ENCODE results near the gene ELMO3. TPM values are rescaled to one million over a fixed set of nuclear protein-coding genes. Genes with fewer than 3 reads are reported as not detected.

Gene ELMO3
- total and polyA plus RNA-seq, 2 of the 13 experiments (the other 11 are each of a cell fraction or from before 2014, with no cell fraction given), result 2.6 to 4.0 TPM

DNA sequence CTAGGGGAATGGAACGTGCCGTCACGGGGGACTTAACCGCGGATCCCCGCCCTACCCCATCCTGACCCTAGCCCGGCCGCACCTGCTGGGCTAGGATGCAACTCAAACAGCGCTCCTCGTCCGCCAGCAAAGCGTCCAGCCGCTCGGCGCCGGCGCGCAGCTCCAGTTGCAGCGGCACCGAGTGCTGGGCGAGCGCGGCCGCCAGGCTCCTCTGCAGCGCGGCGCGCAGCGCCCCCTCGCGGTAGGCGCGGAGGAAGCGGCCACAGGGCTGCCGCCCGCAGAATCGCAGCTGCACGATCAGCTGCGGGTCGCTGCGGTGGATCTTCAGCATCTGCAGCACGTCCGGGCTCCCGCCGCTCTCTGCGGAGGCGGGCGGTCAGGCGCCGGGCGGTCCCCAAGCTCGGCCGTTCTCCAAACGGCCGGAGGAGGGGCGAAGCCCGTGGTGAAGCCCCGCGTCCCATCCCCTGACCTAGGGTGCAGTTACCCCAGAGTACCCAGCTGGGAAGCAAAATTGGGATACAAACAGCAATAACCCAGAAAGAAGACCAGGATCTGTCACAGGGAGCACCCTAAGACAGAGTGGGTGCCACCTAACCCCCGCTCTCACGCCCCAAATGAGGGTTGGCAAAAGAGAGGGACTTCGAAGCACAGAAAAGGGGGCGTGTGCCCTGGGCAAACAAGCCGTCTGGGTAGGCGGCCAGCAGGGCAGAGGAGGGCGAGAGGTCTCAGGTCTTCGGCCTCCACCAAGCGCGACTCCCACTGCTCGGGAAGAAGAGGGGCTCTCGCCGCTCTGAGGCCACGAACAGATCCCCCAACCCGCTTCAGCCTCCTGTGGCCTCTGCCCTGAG is 43.4 kb upstream of the ELMO3 start (continued):
- TF ChIP-seq CCDC6 (CRISPR knock-in tag; IDR thresholded peaks at IDR 0.05), result no peak
- TF ChIP-seq, protein P1, sequence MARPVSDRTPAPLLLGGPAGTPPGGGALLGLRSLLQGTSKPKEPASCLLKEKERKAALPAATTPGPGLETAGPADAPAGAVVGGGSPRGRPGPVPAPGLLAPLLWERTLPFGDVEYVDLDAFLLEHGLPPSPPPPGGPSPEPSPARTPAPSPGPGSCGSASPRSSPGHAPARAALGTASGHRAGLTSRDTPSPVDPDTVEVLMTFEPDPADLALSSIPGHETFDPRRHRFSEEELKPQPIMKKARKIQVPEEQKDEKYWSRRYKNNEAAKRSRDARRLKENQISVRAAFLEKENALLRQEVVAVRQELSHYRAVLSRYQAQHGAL (CRISPR knock-in tag; IDR thresholded peaks at IDR 0.05; ENCODE audit: not compliant biosample characterization), result peak; percentile 88
- peak; percentile 30; the same call in 1 of the 2 replicates for TF ChIP-seq ETV5 (CRISPR knock-in tag; IDR thresholded peaks at IDR 0.05; ENCODE audit: borderline replicate concordance)
- no peak for TF ChIP-seq ATF1 (CRISPR knock-in tag; IDR thresholded peaks at IDR 0.05)
- no peak for TF ChIP-seq SRSF9 (IDR thresholded peaks at IDR 0.05; ENCODE audit: borderline replicate concordance, insufficient read depth, low read depth, low read length, poor library complexity, severe bottlenecking)
- no peak for TF ChIP-seq MBNL3 (CRISPR knock-in tag; conservative IDR thresholded peaks at IDR 0.05)
- TF ChIP-seq ZNF724P (CRISPR knock-in tag; IDR thresholded peaks at IDR 0.05; ENCODE audit: borderline replicate concordance), result peak; percentile 58; the same call in 1 of the 2 replicates
- TF ChIP-seq ZSCAN20 (CRISPR knock-in tag; IDR thresholded peaks at IDR 0.05; ENCODE audit: borderline replicate concordance), result no peak
- no peak for TF ChIP-seq ZBTB8A (CRISPR knock-in tag; IDR thresholded peaks at IDR 0.05; ENCODE audit: borderline replicate concordance, low read depth)
- TF ChIP-seq ZNF180 (CRISPR knock-in tag; IDR thresholded peaks at IDR 0.05; ENCODE audit: borderline replicate concordance, low read depth), result no peak
- TF ChIP-seq, protein P2, sequence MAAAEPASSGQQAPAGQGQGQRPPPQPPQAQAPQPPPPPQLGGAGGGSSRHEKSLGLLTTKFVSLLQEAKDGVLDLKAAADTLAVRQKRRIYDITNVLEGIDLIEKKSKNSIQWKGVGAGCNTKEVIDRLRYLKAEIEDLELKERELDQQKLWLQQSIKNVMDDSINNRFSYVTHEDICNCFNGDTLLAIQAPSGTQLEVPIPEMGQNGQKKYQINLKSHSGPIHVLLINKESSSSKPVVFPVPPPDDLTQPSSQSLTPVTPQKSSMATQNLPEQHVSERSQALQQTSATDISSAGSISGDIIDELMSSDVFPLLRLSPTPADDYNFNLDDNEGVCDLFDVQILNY (CRISPR knock-in tag; conservative IDR thresholded peaks at IDR 0.05), result 0 out of 2 replicates have a peak, but pooled peaks have one; percentile 14
- TF ChIP-seq EP300 (IDR thresholded peaks at IDR 0.05; ENCODE audit: low read depth in 2 of 2, low read length in 2 of 2), result peak in 1 of 2 experiments; percentile 39; a peak in 1 of 4 replicates
- TF ChIP-seq EP300 (CRISPR knock-in tag; IDR thresholded peaks at IDR 0.05; ENCODE audit: borderline replicate concordance), result no peak
- TF ChIP-seq, protein P3, sequence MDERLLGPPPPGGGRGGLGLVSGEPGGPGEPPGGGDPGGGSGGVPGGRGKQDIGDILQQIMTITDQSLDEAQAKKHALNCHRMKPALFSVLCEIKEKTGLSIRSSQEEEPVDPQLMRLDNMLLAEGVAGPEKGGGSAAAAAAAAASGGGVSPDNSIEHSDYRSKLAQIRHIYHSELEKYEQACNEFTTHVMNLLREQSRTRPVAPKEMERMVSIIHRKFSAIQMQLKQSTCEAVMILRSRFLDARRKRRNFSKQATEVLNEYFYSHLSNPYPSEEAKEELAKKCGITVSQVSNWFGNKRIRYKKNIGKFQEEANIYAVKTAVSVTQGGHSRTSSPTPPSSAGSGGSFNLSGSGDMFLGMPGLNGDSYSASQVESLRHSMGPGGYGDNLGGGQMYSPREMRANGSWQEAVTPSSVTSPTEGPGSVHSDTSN (CRISPR knock-in tag; IDR thresholded peaks at IDR 0.05), result no peak
- TF ChIP-seq ZNF850 (CRISPR knock-in tag; conservative IDR thresholded peaks at IDR 0.05), result no peak
- TF ChIP-seq ZBTB7A (CRISPR knock-in tag; IDR thresholded peaks at IDR 0.05), result no peak
- no peak for TF ChIP-seq TBX3 (IDR thresholded peaks at IDR 0.05; ENCODE audit: borderline replicate concordance)
- no peak for TF ChIP-seq NKX3-1 (CRISPR knock-in tag; IDR thresholded peaks at IDR 0.05)
- TF ChIP-seq ZBTB1 (CRISPR knock-in tag; IDR thresholded peaks at IDR 0.05; ENCODE audit: borderline replicate concordance), result no peak
- no peak for TF ChIP-seq TGIF2 (CRISPR knock-in tag; IDR thresholded peaks at IDR 0.05)
- no peak for TF ChIP-seq ZSCAN22 (CRISPR knock-in tag; IDR thresholded peaks at IDR 0.05)
- peak; percentile 61 for TF ChIP-seq MYC (CRISPR knock-in tag; IDR thresholded peaks at IDR 0.05; ENCODE audit: borderline replicate concordance)
- TF ChIP-seq ZNF207 (IDR thresholded peaks at IDR 0.05; ENCODE audit: borderline replicate concordance), result no peak
- TF ChIP-seq, protein P4, sequence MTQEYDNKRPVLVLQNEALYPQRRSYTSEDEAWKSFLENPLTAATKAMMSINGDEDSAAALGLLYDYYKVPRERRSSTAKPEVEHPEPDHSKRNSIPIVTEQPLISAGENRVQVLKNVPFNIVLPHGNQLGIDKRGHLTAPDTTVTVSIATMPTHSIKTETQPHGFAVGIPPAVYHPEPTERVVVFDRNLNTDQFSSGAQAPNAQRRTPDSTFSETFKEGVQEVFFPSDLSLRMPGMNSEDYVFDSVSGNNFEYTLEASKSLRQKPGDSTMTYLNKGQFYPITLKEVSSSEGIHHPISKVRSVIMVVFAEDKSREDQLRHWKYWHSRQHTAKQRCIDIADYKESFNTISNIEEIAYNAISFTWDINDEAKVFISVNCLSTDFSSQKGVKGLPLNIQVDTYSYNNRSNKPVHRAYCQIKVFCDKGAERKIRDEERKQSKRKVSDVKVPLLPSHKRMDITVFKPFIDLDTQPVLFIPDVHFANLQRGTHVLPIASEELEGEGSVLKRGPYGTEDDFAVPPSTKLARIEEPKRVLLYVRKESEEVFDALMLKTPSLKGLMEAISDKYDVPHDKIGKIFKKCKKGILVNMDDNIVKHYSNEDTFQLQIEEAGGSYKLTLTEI (CRISPR knock-in tag; conservative IDR thresholded peaks at IDR 0.05), result no peak
- TF ChIP-seq TBL1XR1 (IDR thresholded peaks at IDR 0.05; ENCODE audit: borderline replicate concordance, low read length, partially characterized antibody), result peak; percentile 25
- no peak for TF ChIP-seq SRF (IDR thresholded peaks at IDR 0.05; ENCODE audit: low read depth, low read length)

Data from HepG2 (cell line).